IMR-90 (cell line): Measurements from ENCODE around the gene NAA15. TPM values are rescaled to one million over a fixed set of nuclear protein-coding genes. Genes with fewer than 3 reads are reported as not detected.

Experiments
- ATAC-seq: fragments of 200-7000 bp; cut with Tn5 transposase; 2 replicates; pipeline ENCODE4 v1.9.1; 2020; ENCODE audit warnings: low read depth, mild to moderate bottlenecking, moderate library complexity
- BruUV-seq: library from RNA; stranded (reverse); fragments of 400-500 nt; replicated peaks from 2 replicates; lab custom pipeline; 2021; lab: Mats Ljungman, UMichigan
- CTCF ChIA-PET: fragments of 300-600 bp; formaldehyde crosslinking; extraction: SDS; loops from one replicate; lab custom pipeline; 2021; ENCODE audit warnings: antibody characterized with exemption; lab: Yijun Ruan, JAX
- POLR2A ChIA-PET: fragments of 300-600 bp; sonication (Branson Sonifier 250); formaldehyde crosslinking; loops from one replicate; lab custom pipeline; 2022; ENCODE audit warnings: antibody characterized with exemption; ENCODE audit not compliant: unreplicated experiment; lab: Charles Lee
- DNase-seq: peaks from one replicate; pipeline ENCODE4 v3.0.0; 2013
- H2AFZ ChIP-seq: replicated peaks from 2 replicates; pipeline ENCODE3; 2013; ENCODE audit warnings: low read length, mild to moderate bottlenecking; ENCODE audit not compliant: poor library complexity
- H2AK5ac ChIP-seq: 2 replicates; pipeline ENCODE4 v1.6.1; 2013; ENCODE audit warnings: low read depth, low read length, inconsistent platforms
- H2AK9ac ChIP-seq: replicated peaks from 2 replicates; pipeline ENCODE3; 2013; ENCODE audit warnings: mild to moderate bottlenecking, low read depth, low read length, moderate library complexity; ENCODE audit not compliant: poor library complexity
- H2BK120ac ChIP-seq: 2 replicates; pipeline ENCODE4 v1.6.1; 2013; ENCODE audit warnings: low read depth, low read length, inconsistent platforms
- H2BK15ac ChIP-seq: 3 replicates; pipeline ENCODE4 v1.6.1; 2013; ENCODE audit warnings: low read depth, low read length, inconsistent platforms
- H2BK20ac ChIP-seq: 2 replicates; pipeline ENCODE4 v1.6.1; 2013; ENCODE audit warnings: low read depth, mild to moderate bottlenecking, inconsistent platforms, low read length, moderate library complexity
- H2BK5ac ChIP-seq: 2 replicates; pipeline ENCODE4 v1.6.1; 2013; ENCODE audit warnings: mild to moderate bottlenecking, low read depth, low read length, inconsistent platforms; ENCODE audit not compliant: poor library complexity, severe bottlenecking
- H3K14ac ChIP-seq: replicated peaks from 2 replicates; pipeline ENCODE4 v1.6.1; 2013; ENCODE audit warnings: low read depth, low read length, inconsistent platforms
- H3K18ac ChIP-seq: 2 replicates; pipeline ENCODE4 v1.6.1; 2013; ENCODE audit warnings: low read depth, low read length, control low read depth
- H3K23ac ChIP-seq: 2 replicates; pipeline ENCODE4 v1.6.1; 2013; ENCODE audit warnings: low read depth, low read length, inconsistent platforms
- H3K27ac ChIP-seq: 2 replicates; pipeline ENCODE4 v1.5.1; 2013; ENCODE audit warnings: mild to moderate bottlenecking, control low read depth, low read length; ENCODE audit not compliant: insufficient read depth
- H3K27me3 ChIP-seq: 2 replicates; pipeline ENCODE4 v1.6.1; 2013; ENCODE audit warnings: low read length; ENCODE audit not compliant: control insufficient read depth, insufficient read depth
- H3K36me3 ChIP-seq: 2 replicates; pipeline ENCODE4 v1.6.1; 2013; ENCODE audit warnings: low read length, mixed read lengths; ENCODE audit not compliant: control insufficient read depth, insufficient read depth
- H3K4ac ChIP-seq: 2 replicates; pipeline ENCODE4 v1.6.1; 2013; ENCODE audit warnings: low read depth, low read length, inconsistent platforms
- H3K4me1 ChIP-seq: 2 replicates; pipeline ENCODE4 v1.6.1; 2013; ENCODE audit warnings: low read length, mixed read lengths; ENCODE audit not compliant: control insufficient read depth, insufficient read depth
- H3K4me2 ChIP-seq: 2 replicates; pipeline ENCODE4 v1.6.1; 2013; ENCODE audit warnings: low read depth, mild to moderate bottlenecking, control low read depth, low read length, moderate library complexity
- H3K4me3 ChIP-seq: 2 replicates; pipeline ENCODE4 v1.5.1; 2013; ENCODE audit warnings: low read depth, mild to moderate bottlenecking, control low read depth, low read length, moderate library complexity; ENCODE audit not compliant: insufficient read depth
- H3K56ac ChIP-seq: 2 replicates; pipeline ENCODE4 v1.6.1; 2013; ENCODE audit warnings: low read length, inconsistent platforms; ENCODE audit not compliant: insufficient read depth; ENCODE audit errors: extremely low read depth
- H3K79me1 ChIP-seq, 2 experiments: 2 replicates each; pipeline ENCODE4 v1.6.1; 2013; ENCODE audit warnings: low read length in 2 of 2, inconsistent platforms in 1 of 2, low read depth in 1 of 2
- H3K9ac ChIP-seq: 2 replicates; pipeline ENCODE4 v1.6.1; 2013; ENCODE audit warnings: low read depth, low read length, control low read depth
- H3K9me1 ChIP-seq: 2 replicates; pipeline ENCODE4 v1.6.1; 2013; ENCODE audit warnings: low read length, inconsistent platforms; ENCODE audit not compliant: insufficient read depth
- H3K9me3 ChIP-seq: 2 replicates; pipeline ENCODE4 v1.6.1; 2013; ENCODE audit warnings: low read length; ENCODE audit not compliant: control insufficient read depth, insufficient read depth
- H4K20me1 ChIP-seq: 2 replicates; pipeline ENCODE4 v1.6.1; 2013; ENCODE audit warnings: low read length, inconsistent platforms; ENCODE audit not compliant: insufficient read depth
- H4K5ac ChIP-seq: 2 replicates; pipeline ENCODE4 v1.6.1; 2013; ENCODE audit warnings: mild to moderate bottlenecking, low read depth, low read length, control low read depth
- H4K8ac ChIP-seq, 2 experiments: 2 replicates each; pipeline ENCODE4 v1.6.1; 2013; ENCODE audit warnings: low read depth in 2 of 2, low read length in 2 of 2, control low read depth in 1 of 2, inconsistent platforms in 1 of 2
- H4K91ac ChIP-seq: 2 replicates; pipeline ENCODE4 v1.6.1; 2013; ENCODE audit warnings: low read depth, low read length, inconsistent platforms; ENCODE audit not compliant: insufficient read depth
- RAD21 ChIP-seq: IDR thresholded peaks from 2 replicates; pipeline ENCODE4 v1.6.1; 2012; ENCODE audit warnings: low read length, improper control_type of control experiment
- SMC3 ChIP-seq: fragments of 150-350 bp; IDR thresholded peaks from 2 replicates; pipeline ENCODE4 v1.6.1; 2016; ENCODE audit warnings: low read depth, mild to moderate bottlenecking, antibody characterized with exemption, low read length, moderate library complexity
- WGBS, 2 experiments: methylation state at CpG; one replicate each; pipeline versions ENCODE4 v1.1.5 to v1.1.7; 2013; ENCODE audit warnings: missing lambda C conversion rate in 2 of 2; ENCODE audit not compliant: insufficient read length in 1 of 2; ENCODE audit errors: extremely low coverage in 2 of 2; 5-methylcytosine and 5-hydroxymethylcytosine counted together
- dilution Hi-C: fragments of 300-500 bp; cut with HindIII; formaldehyde crosslinking; loops from one replicate; pipeline ENCODE4 v1.14.3; 2018; ENCODE audit warnings: low sequenced_read_pairs; ENCODE audit not compliant: unreplicated experiment
- in situ Hi-C: fragments of 300-500 bp; cut with MboI; formaldehyde crosslinking; loops from 3 replicates; pipeline ENCODE4 v1.14.3; 2019; ENCODE audit warnings: low sequenced_read_pairs, inconsistent platforms, mixed read lengths
- intact Hi-C: fragments of 100-400 bp; cut with micrococcal nuclease; formaldehyde crosslinking; loops from 2 replicates; pipeline ENCODE4 v1.10.0; 2022
- polyA plus RNA-seq, 3 experiments: library from polyadenylated mRNA; depleted of rRNA; stranded (reverse); fragments of >200 nt; gene quantifications; 2 replicates each; pipeline ENCODE4 v1.2.3, GENCODE V29; 2012; ENCODE audit warnings: low replicate concordance in 1 of 3
- total RNA-seq: library from RNA; depleted of rRNA; stranded (reverse); fragments of >200 nt; gene quantifications from 2 replicates; pipeline ENCODE4 v1.2.3, GENCODE V29; 2012

The NAA15 gene
- total and polyA plus RNA-seq, 2 of the 4 experiments (the other 2 are of a cell fraction): 11.0 to 43.4 TPM

DNA sequence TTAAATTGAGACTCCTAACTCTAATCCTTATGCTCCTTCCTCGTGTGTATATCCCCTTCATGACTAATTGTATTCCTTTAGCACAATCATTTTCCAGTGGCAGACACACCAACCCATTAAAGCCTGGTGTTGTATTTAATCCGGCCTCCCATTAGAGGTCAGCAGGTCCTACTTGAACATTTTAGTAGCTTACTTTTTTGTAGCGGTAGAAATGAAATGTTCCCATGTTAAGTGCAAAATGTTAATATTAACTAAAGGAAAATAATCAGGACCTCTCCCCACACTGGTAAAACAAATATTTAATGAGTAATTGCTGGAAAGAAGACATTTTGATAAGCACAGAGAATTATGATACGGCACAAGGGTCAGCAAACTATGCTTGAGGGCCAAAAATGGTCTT lies 156.0 kb downstream of the NAA15 start:
- H3K9me1 ChIP-seq: peaks cover 4% of the 10 kb centered on the region; the same call in 1 of the 2 replicates
- H3K79me1 ChIP-seq: peaks cover 35 to 66% of the 10 kb centered on the region in 2 experiments
- no peaks in the 10 kb centered on the region for H3K9me3 ChIP-seq
- H3K9ac ChIP-seq: no peak overlapping the region
- H2BK5ac ChIP-seq: no peak overlapping the region
- H3K4me2 ChIP-seq: no peak overlapping the region
- dilution Hi-C loops: no loop called here
- POLR2A ChIA-PET: no interaction called here
- no peak overlapping the region for H2AK9ac ChIP-seq
- no peak overlapping the region for H2BK15ac ChIP-seq
- no peak overlapping the region for H2BK20ac ChIP-seq
- intact Hi-C loops: no loop called here
- no peaks in the 10 kb centered on the region for H3K27me3 ChIP-seq
- 55% methylated on average over 2 of the region's 4 CpGs; no CpG with 5 or more reads in 1 of the 2 experiments for WGBS, 2 experiments
- DNase-seq (no peak), ATAC-seq (no peak)
- no peak overlapping the region for H2AK5ac ChIP-seq
- CTCF ChIA-PET: interaction anchor here (0.8 to 1.2 kb wide), 2 partner anchors 9 to 88 kb away, joined by 3 read pairs; no protein-coding TSS in a partner anchor
- H3K4me3 ChIP-seq: no peak overlapping the region
- H2BK120ac ChIP-seq: no peak overlapping the region
- no peak overlapping the region for H4K91ac ChIP-seq
- no peak overlapping the region for H3K4ac ChIP-seq
- no peak overlapping the region for H2AFZ ChIP-seq
- no peak overlapping the region for H3K18ac ChIP-seq
- peaks cover 6% of the 10 kb centered on the region; the same call in 1 of the 2 replicates for H4K20me1 ChIP-seq
- in situ Hi-C loops: no loop called here
- H4K5ac ChIP-seq: no peak overlapping the region
- H3K23ac ChIP-seq: no peak overlapping the region
- peaks cover 3% of the 10 kb centered on the region for H3K4me1 ChIP-seq
- H3K56ac ChIP-seq: no peak overlapping the region
- no peaks in the 10 kb centered on the region for H3K36me3 ChIP-seq
- no peak overlapping the region for H3K14ac ChIP-seq
- H4K8ac ChIP-seq: no peak overlapping the region
- TF ChIP-seq SMC3: no peak
- TF ChIP-seq RAD21: no peak
- no TSS peak for BruUV-seq
- no peak overlapping the region for H3K27ac ChIP-seq
